ENCODE results near the gene HYAL3. TPM values are rescaled to one million over a fixed set of nuclear protein-coding genes. Genes with fewer than 3 reads are reported as not detected.
"Not testable (repeated sequence)": the region's sequence is repeated elsewhere in the genome, so short reads cannot be mapped to it uniquely, and the experiment has no call there.

The HYAL3 gene
- total RNA-seq, 2 donors from 2014 or later = 0.74 to 3.5 TPM

DNA sequence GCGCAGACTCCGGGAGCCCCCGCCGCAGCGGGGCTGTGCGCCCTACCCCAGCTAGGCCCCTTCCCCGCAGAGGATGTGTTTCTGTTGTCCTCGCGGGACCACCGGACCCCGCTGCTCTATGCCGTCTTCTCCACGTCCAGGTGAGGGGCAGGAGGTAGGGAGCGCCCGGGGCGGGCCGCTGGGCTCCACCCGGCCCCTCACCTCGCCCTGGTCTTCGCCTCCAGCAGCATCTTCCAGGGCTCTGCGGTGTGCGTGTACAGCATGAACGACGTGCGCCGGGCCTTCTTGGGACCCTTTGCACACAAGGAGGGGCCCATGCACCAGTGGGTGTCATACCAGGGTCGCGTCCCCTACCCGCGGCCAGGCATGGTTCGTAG lies 25.5 kb downstream of the HYAL3 start:
- no peak for DNase-seq (ENCODE audit: low spot score)
- peak overlapping the region in 1 of 2 donors; percentile 44 for H3K4me3 ChIP-seq

GRCh38 chr3:50272911-50273688 lies 26.1 kb downstream of the HYAL3 start:
- H3K4me3 ChIP-seq = peak overlapping the region; percentile 11 to 44
- TF ChIP-seq, protein P1, sequence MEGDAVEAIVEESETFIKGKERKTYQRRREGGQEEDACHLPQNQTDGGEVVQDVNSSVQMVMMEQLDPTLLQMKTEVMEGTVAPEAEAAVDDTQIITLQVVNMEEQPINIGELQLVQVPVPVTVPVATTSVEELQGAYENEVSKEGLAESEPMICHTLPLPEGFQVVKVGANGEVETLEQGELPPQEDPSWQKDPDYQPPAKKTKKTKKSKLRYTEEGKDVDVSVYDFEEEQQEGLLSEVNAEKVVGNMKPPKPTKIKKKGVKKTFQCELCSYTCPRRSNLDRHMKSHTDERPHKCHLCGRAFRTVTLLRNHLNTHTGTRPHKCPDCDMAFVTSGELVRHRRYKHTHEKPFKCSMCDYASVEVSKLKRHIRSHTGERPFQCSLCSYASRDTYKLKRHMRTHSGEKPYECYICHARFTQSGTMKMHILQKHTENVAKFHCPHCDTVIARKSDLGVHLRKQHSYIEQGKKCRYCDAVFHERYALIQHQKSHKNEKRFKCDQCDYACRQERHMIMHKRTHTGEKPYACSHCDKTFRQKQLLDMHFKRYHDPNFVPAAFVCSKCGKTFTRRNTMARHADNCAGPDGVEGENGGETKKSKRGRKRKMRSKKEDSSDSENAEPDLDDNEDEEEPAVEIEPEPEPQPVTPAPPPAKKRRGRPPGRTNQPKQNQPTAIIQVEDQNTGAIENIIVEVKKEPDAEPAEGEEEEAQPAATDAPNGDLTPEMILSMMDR (IDR thresholded peaks at IDR 0.05) = peak; percentile 96 to 99
- H3K4me1 ChIP-seq = peaks cover 0 to 63% of the 10 kb centered on the region in 2 donors

More for the DNA sequence above, 25.5 kb downstream of the HYAL3 start:
- Histone ChIP-seq H3K27ac (peak overlapping the region in 1 of 2 donors; percentile 58), H3K4me1 (peaks cover 0 to 62% of the 10 kb centered on the region in 2 donors), H3K27me3 (no peaks in the 10 kb centered on the region), H3K36me3 (no peaks in the 10 kb centered on the region), H3K9me3 (no peaks in the 10 kb centered on the region)
- TF ChIP-seq, protein P1 (IDR thresholded peaks at IDR 0.05) = no peak

DNA sequence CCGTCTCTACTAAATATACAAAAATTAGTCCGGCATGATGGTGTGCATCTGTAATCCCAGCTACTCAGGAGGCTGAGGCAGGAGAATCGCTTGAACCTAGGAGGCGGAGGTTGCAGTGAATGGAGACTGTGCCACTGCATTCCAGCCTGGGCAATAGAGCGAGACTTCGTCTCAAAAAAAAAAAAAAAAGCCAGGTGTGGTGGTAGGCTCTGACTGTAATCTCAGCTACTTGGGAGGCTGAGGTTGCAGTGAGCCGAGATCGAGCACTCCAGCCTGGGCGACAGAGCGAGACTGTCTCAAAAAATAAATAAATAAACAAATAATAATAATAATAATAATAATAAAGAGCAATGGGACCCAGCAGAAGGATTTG lies 26.7 kb downstream of the HYAL3 start:
- not testable (repeated sequence) for H3K9me3 ChIP-seq; H3K27me3 ChIP-seq; H3K27ac ChIP-seq; H3K4me3 ChIP-seq; DNase-seq (ENCODE audit: low spot score); H3K36me3 ChIP-seq
- peaks cover 0 to 69% of the 10 kb centered on the region in 2 donors for H3K4me1 ChIP-seq

More at GRCh38 chr3:50272911-50273688, 26.1 kb downstream of the HYAL3 start:
- no peaks in the 10 kb centered on the region for H3K9me3 ChIP-seq
- peak overlapping the region in 1 of 2 donors; percentile 58 for H3K27ac ChIP-seq
- H3K36me3 ChIP-seq = no peaks in the 10 kb centered on the region
- no peaks in the 10 kb centered on the region for H3K27me3 ChIP-seq
- peak; percentile 89 for DNase-seq (ENCODE audit: low spot score)

- Histone ChIP-seq H3K27me3 (no peaks in the 10 kb centered on the region), H3K9me3 (no peaks in the 10 kb centered on the region), H3K27ac (no peak overlapping the region), H3K4me3 (no peak overlapping the region), H3K36me3 (no peaks in the 10 kb centered on the region), H3K4me1 (peaks cover 0 to 80% of the 10 kb centered on the region in 2 donors)
- no peak for DNase-seq (ENCODE audit: low spot score)
- TF ChIP-seq, protein P1 (IDR thresholded peaks at IDR 0.05) = no peak
Measured at GRCh38 chr3:50271314-50271936, 27.8 kb downstream of the HYAL3 start.

GRCh38 chr3:50270422-50271224 lies 28.6 kb downstream of the HYAL3 start:
- DNase-seq (ENCODE audit: low spot score) = no peak
- Histone ChIP-seq H3K27ac (peak overlapping the region; percentile 92 to 97), H3K9me3 (no peaks in the 10 kb centered on the region), H3K4me3 (peak overlapping the region in 1 of 2 donors; percentile 31), H3K4me1 (peaks cover 0 to 83% of the 10 kb centered on the region in 2 donors), H3K27me3 (no peaks in the 10 kb centered on the region), H3K36me3 (no peaks in the 10 kb centered on the region)
- TF ChIP-seq, protein P1 (IDR thresholded peaks at IDR 0.05) = no peak

Data from right atrium auricular region (tissue), 2 donors.